ENCODE measurements around the gene OR7E24.
A peak's percentile ranks its signal among the peaks of the same experiment; 100 is the strongest.
"Not testable (repeated sequence)": the region's sequence is repeated elsewhere in the genome, so short reads cannot be mapped to it uniquely, and the experiment has no call there.

OR7E24 gene

GRCh38 chr19:9250630-9251029 is at the start of gene OR7E24:
OR7E24 (plus strand) TSS chr19:9250930; CDS start chr19:9251044, 114 bp downstream.
- DNase-seq (ENCODE audit: low read depth), result no peak

- DNase-seq (ENCODE audit: low read depth), result peak; percentile 33
Observed at GRCh38 chr19:9205501-9206113, 45.1 kb upstream of the OR7E24 start.

- no peak for DNase-seq (ENCODE audit: low read depth)
Observed at GRCh38 chr19:9219489-9219888, 31.2 kb upstream of the OR7E24 start, which contains the start of gene OR7D4. OR7D4 (minus strand) TSS chr19:9219589; CDS start chr19:9214837, 4,752 bp downstream.

GRCh38 chr19:9251236-9251635 is 506 bp downstream of the OR7E24 start:
- no peak for DNase-seq (ENCODE audit: low read depth)

- not testable (repeated sequence) for DNase-seq (ENCODE audit: low read depth)
Observed at GRCh38 chr19:9283485-9283884, 32.8 kb downstream of the OR7E24 start.

- no peak for DNase-seq (ENCODE audit: low read depth)
Observed at GRCh38 chr19:9289231-9289884, 38.6 kb downstream of the OR7E24 start.

- no peak for DNase-seq (ENCODE audit: low read depth)
Observed at GRCh38 chr19:9295411-9295849, 44.7 kb downstream of the OR7E24 start.

- no peak for DNase-seq (ENCODE audit: low read depth)
Observed at GRCh38 chr19:9296336-9296735, 45.6 kb downstream of the OR7E24 start.

All from stimulated activated CD8-positive, alpha-beta memory T cell treated with anti-CD3 and anti-CD28 coated beads, Interleukin-7, amount 100 ng/mL, for 24 hours (primary cell).